Smooth muscle cell (in vitro differentiated cells): ENCODE results near the gene PLD6. TPM values are rescaled to one million over a fixed set of nuclear protein-coding genes. Genes with fewer than 3 reads are reported as not detected.

Experiments used
- DNase-seq: peaks from one replicate; lab custom pipeline; 2025; ENCODE audit not compliant: unreplicated experiment; lab: John Stamatoyannopoulos, UW
- H2AFZ ChIP-seq: fragments of 200-600 bp; sonication (generic); 2 replicates; pipeline ENCODE4 v1.6.0; 2016; ENCODE audit warnings: antibody characterized with exemption, low read depth, mild to moderate bottlenecking
- H3F3A ChIP-seq: fragments of 200-600 bp; sonication (generic); 2 replicates; pipeline ENCODE4 v1.6.0; 2017; ENCODE audit warnings: antibody characterized with exemption, low read depth
- H3K27ac ChIP-seq: fragments of 200-600 bp; sonication (generic); 2 replicates; pipeline ENCODE4 v1.5.1; 2016; ENCODE audit warnings: low read depth, mild to moderate bottlenecking
- H3K27me3 ChIP-seq: fragments of 200-600 bp; sonication (generic); 2 replicates; pipeline ENCODE4 v1.6.1; 2016; ENCODE audit warnings: low read depth, mild to moderate bottlenecking
- H3K36me3 ChIP-seq: fragments of 200-600 bp; sonication (generic); 2 replicates; pipeline ENCODE4 v1.5.1; 2016; ENCODE audit warnings: low read depth
- H3K4me1 ChIP-seq: fragments of 200-600 bp; sonication (generic); 2 replicates; pipeline ENCODE4 v1.5.1; 2016; ENCODE audit warnings: low read depth
- H3K4me2 ChIP-seq: fragments of 200-600 bp; sonication (generic); 2 replicates; pipeline ENCODE4 v1.6.0; 2016; ENCODE audit warnings: mild to moderate bottlenecking
- H3K4me3 ChIP-seq: fragments of 200-600 bp; sonication (generic); 2 replicates; pipeline ENCODE4 v1.5.1; 2016; ENCODE audit warnings: mild to moderate bottlenecking
- H3K79me2 ChIP-seq: fragments of 200-600 bp; sonication (generic); 2 replicates; pipeline ENCODE4 v1.6.0; 2016; ENCODE audit warnings: low read depth, mild to moderate bottlenecking
- H3K9ac ChIP-seq: fragments of 200-600 bp; sonication (generic); 2 replicates; pipeline ENCODE4 v1.6.0; 2016; ENCODE audit warnings: low read depth
- H3K9me3 ChIP-seq: fragments of 200-600 bp; sonication (generic); replicated peaks from 2 replicates; pipeline ENCODE4 v1.5.1; 2016; ENCODE audit warnings: low read depth
- H4K20me1 ChIP-seq: fragments of 200-600 bp; sonication (generic); 2 replicates; pipeline ENCODE4 v1.6.0; 2016; ENCODE audit warnings: low read depth
- CTCF ChIP-seq: fragments of 200-600 bp; sonication (generic); IDR thresholded peaks from 2 replicates; pipeline ENCODE4 v1.5.1; 2017; ENCODE audit warnings: borderline replicate concordance, mild to moderate bottlenecking, antibody characterized with exemption; ENCODE audit not compliant: insufficient read depth, poor library complexity, severe bottlenecking
- WGBS: methylation state at CpG from one replicate; pipeline ENCODE4 v1.1.7; 2016; ENCODE audit warnings: low lambda C conversion rate; 5-methylcytosine and 5-hydroxymethylcytosine counted together
- polyA plus RNA-seq: library from polyadenylated mRNA; unstranded; fragments of >200 nt; fragmentation: Nextera tagmentation; extraction: Ambion mirVana; gene quantifications from 2 replicates; pipeline ENCODE4 v1.2.1, GENCODE V29; 2016
- total RNA-seq: library from RNA; depleted of rRNA; stranded (reverse); fragments of >200 nt; gene quantifications from 2 replicates; pipeline ENCODE4 v1.2.3, GENCODE V29; 2014

PLD6 gene
- total and polyA plus RNA-seq, 2 experiments from 2014 or later, result 0.26 to 0.49 TPM

- no peaks in the 10 kb centered on the region for H3F3A ChIP-seq
- peaks cover 8% of the 10 kb centered on the region for H3K36me3 ChIP-seq
- no peak overlapping the region for H3K4me2 ChIP-seq
- no peak overlapping the region for H3K27ac ChIP-seq
- no peaks in the 10 kb centered on the region for H3K9me3 ChIP-seq
- H3K79me2 ChIP-seq, result no peaks in the 10 kb centered on the region
- H3K4me3 ChIP-seq, result no peak overlapping the region
- DNase-seq, result no peak
- no peak for TF ChIP-seq CTCF
- peaks cover 27% of the 10 kb centered on the region for H4K20me1 ChIP-seq
- no peak overlapping the region for H3K9ac ChIP-seq
- WGBS, result 96% methylated on average over 9 of the region's 10 CpGs
- H3K4me1 ChIP-seq, result no peaks in the 10 kb centered on the region
- H2AFZ ChIP-seq, result no peak overlapping the region
- H3K27me3 ChIP-seq, result no peaks in the 10 kb centered on the region
Observed at GRCh38 chr17:17167356-17167755, 38.8 kb downstream of the PLD6 start.

- 96% methylated on average over 8 of the region's 8 CpGs for WGBS
Observed at GRCh38 chr17:17166446-17166845, 39.7 kb downstream of the PLD6 start.

GRCh38 chr17:17165666-17166308, 40.3 kb downstream of the PLD6 start:
- Histone ChIP-seq H3K36me3 (peaks cover 8% of the 10 kb centered on the region), H3K79me2 (no peaks in the 10 kb centered on the region), H3K27ac (no peak overlapping the region), H3K27me3 (no peaks in the 10 kb centered on the region), H3K9me3 (no peaks in the 10 kb centered on the region), H2AFZ (no peak overlapping the region), H3K4me2 (no peak overlapping the region), H3K4me1 (no peaks in the 10 kb centered on the region), H3K9ac (no peak overlapping the region), H3F3A (no peaks in the 10 kb centered on the region), H3K4me3 (no peak overlapping the region), H4K20me1 (peaks cover 31% of the 10 kb centered on the region)
- DNase-seq, result no peak
- TF ChIP-seq CTCF, result no peak
- WGBS, result 99% methylated on average over 23 of the region's 23 CpGs

More at GRCh38 chr17:17166446-17166845, 39.7 kb downstream of the PLD6 start:
- no peak overlapping the region for H3K4me2 ChIP-seq
- H2AFZ ChIP-seq, result no peak overlapping the region
- no peak overlapping the region for H3K27ac ChIP-seq
- peaks cover 31% of the 10 kb centered on the region for H4K20me1 ChIP-seq
- no peaks in the 10 kb centered on the region for H3K4me1 ChIP-seq
- H3K79me2 ChIP-seq, result no peaks in the 10 kb centered on the region
- H3K36me3 ChIP-seq, result peaks cover 8% of the 10 kb centered on the region
- no peak for TF ChIP-seq CTCF
- no peak overlapping the region for H3K4me3 ChIP-seq
- no peaks in the 10 kb centered on the region for H3K27me3 ChIP-seq
- H3K9me3 ChIP-seq, result no peaks in the 10 kb centered on the region
- no peak overlapping the region for H3K9ac ChIP-seq
- H3F3A ChIP-seq, result no peaks in the 10 kb centered on the region
- no peak for DNase-seq

- Histone ChIP-seq H3F3A (no peaks in the 10 kb centered on the region), H3K27ac (no peak overlapping the region), H3K4me2 (no peak overlapping the region), H3K4me3 (no peak overlapping the region), H2AFZ (no peak overlapping the region), H3K9me3 (no peaks in the 10 kb centered on the region), H3K79me2 (no peaks in the 10 kb centered on the region), H4K20me1 (peaks cover 26% of the 10 kb centered on the region), H3K36me3 (peaks cover 8% of the 10 kb centered on the region), H3K4me1 (no peaks in the 10 kb centered on the region), H3K9ac (no peak overlapping the region), H3K27me3 (no peaks in the 10 kb centered on the region)
- 97% methylated on average over 17 of the region's 17 CpGs for WGBS
- TF ChIP-seq CTCF, result no peak
- DNase-seq, result no peak
Observed at GRCh38 chr17:17164676-17165075, 41.5 kb downstream of the PLD6 start.
